HepG2 (cell line): Measurements from ENCODE around the gene CLCN2. TPM values are rescaled to one million over a fixed set of nuclear protein-coding genes. Genes with fewer than 3 reads are reported as not detected.

Source experiments
- ADNP ChIP-seq: sonication (generic); formaldehyde crosslinking; IDR thresholded peaks from 2 replicates; pipeline ENCODE4 v1.4.0; 2020; ENCODE audit warnings: missing genetic modification reagents
- NR1H2 ChIP-seq: sonication (generic); formaldehyde crosslinking; IDR thresholded peaks from 2 replicates; pipeline ENCODE4 v1.8.1; 2022; ENCODE audit warnings: low read depth, missing genetic modification reagents, borderline replicate concordance
- NR2F2 ChIP-seq: IDR thresholded peaks from 2 replicates; pipeline ENCODE4 v1.6.1; 2012; ENCODE audit warnings: low read depth, inconsistent platforms, borderline replicate concordance
- PHF8 ChIP-seq: sonication (generic); formaldehyde crosslinking; IDR thresholded peaks from 2 replicates; pipeline ENCODE4 v1.5.0; 2020; ENCODE audit warnings: missing genetic modification reagents
- PLSCR1 ChIP-seq: sonication (generic); formaldehyde crosslinking; IDR thresholded peaks from 2 replicates; pipeline ENCODE4 v1.5.0; 2020; ENCODE audit warnings: missing genetic modification reagents, mild to moderate bottlenecking, borderline replicate concordance
- PPARG ChIP-seq: conservative IDR thresholded peaks from 2 replicates; pipeline ENCODE4 v1.6.1; 2016; ENCODE audit warnings: missing biosample characterization, missing genetic modification reagents
- STAT5B ChIP-seq: sonication (generic); formaldehyde crosslinking; IDR thresholded peaks from 2 replicates; pipeline ENCODE4 v1.4.0; 2020; ENCODE audit warnings: missing genetic modification reagents
- ZFAT ChIP-seq: sonication (generic); formaldehyde crosslinking; conservative IDR thresholded peaks from 2 replicates; pipeline ENCODE4 v1.8.1; 2023; ENCODE audit warnings: missing genetic modification reagents, inconsistent platforms
- ZNF615 ChIP-seq: sonication (generic); formaldehyde crosslinking; IDR thresholded peaks from 2 replicates; pipeline ENCODE4 v1.5.0; 2020; ENCODE audit warnings: mild to moderate bottlenecking, missing genetic modification reagents, borderline replicate concordance
- ZNF7 ChIP-seq: IDR thresholded peaks from 2 replicates; pipeline ENCODE4 v1.6.1; 2016; ENCODE audit warnings: missing biosample characterization, missing genetic modification reagents
- ZNF709 ChIP-seq: sonication (generic); formaldehyde crosslinking; IDR thresholded peaks from 2 replicates; pipeline ENCODE4 v1.5.0; 2020; ENCODE audit warnings: mild to moderate bottlenecking, missing genetic modification reagents
- ZNF83 ChIP-seq: sonication (generic); formaldehyde crosslinking; IDR thresholded peaks from 2 replicates; pipeline ENCODE4 v1.4.0; 2020; ENCODE audit warnings: missing genetic modification reagents, mild to moderate bottlenecking, borderline replicate concordance
- ZNF883 ChIP-seq: sonication (generic); formaldehyde crosslinking; IDR thresholded peaks from 2 replicates; pipeline ENCODE4 v1.5.1; 2020; ENCODE audit warnings: mild to moderate bottlenecking, missing genetic modification reagents; ENCODE audit errors: not compliant biosample characterization
- ZSCAN9 ChIP-seq: IDR thresholded peaks from 2 replicates; pipeline ENCODE4 v1.6.1; 2016; ENCODE audit warnings: borderline replicate concordance
- polyA plus RNA-seq, 8 experiments: library from polyadenylated mRNA; depleted of rRNA in 3 of 8; stranded (reverse) in 7 of 8; unstranded in 1 of 8; fragments of >200 nt; fragmentation: Illumina TruSeq in 4 of 8; extraction: Trizol in 4 of 8; gene quantifications; 2 replicates each; pipeline versions ENCODE4 v1.2.1 to v1.2.3, GENCODE V29; 2011 to 2016; ENCODE audit warnings: low read depth in 4 of 8, missing spikeins in 1 of 8, mixed read lengths in 1 of 8; ENCODE audit not compliant: insufficient read depth in 1 of 8
- total RNA-seq, 5 experiments: library from RNA; depleted of rRNA; stranded (reverse); fragments of >200 nt; fragmentation: Illumina TruSeq; extraction: Trizol; gene quantifications; 2 replicates each; pipeline ENCODE4 v1.2.3, GENCODE V29; 2016; ENCODE audit warnings: low read depth in 1 of 5
- TF ChIP-seq, protein P1 (sequence below): IDR thresholded peaks from 2 replicates; pipeline ENCODE4 v1.6.1; 2012; ENCODE audit warnings: low read depth, low read length, improper control_type of control experiment
- TF ChIP-seq, protein P2 (sequence below): sonication (generic); formaldehyde crosslinking; IDR thresholded peaks from 2 replicates; pipeline ENCODE4 v1.9.0; 2021; ENCODE audit warnings: missing genetic modification reagents, borderline replicate concordance
- TF ChIP-seq, protein P3 (sequence below): sonication (generic); formaldehyde crosslinking; IDR thresholded peaks from one replicate; pipeline ENCODE4 v1.5.1; 2020; ENCODE audit warnings: mild to moderate bottlenecking, missing genetic modification reagents; ENCODE audit errors: not compliant biosample characterization

Gene CLCN2
- total and polyA plus RNA-seq, 2 of the 13 experiments (the other 11 are each of a cell fraction or from before 2014, with no cell fraction given) = 11.4 to 13.5 TPM

DNA sequence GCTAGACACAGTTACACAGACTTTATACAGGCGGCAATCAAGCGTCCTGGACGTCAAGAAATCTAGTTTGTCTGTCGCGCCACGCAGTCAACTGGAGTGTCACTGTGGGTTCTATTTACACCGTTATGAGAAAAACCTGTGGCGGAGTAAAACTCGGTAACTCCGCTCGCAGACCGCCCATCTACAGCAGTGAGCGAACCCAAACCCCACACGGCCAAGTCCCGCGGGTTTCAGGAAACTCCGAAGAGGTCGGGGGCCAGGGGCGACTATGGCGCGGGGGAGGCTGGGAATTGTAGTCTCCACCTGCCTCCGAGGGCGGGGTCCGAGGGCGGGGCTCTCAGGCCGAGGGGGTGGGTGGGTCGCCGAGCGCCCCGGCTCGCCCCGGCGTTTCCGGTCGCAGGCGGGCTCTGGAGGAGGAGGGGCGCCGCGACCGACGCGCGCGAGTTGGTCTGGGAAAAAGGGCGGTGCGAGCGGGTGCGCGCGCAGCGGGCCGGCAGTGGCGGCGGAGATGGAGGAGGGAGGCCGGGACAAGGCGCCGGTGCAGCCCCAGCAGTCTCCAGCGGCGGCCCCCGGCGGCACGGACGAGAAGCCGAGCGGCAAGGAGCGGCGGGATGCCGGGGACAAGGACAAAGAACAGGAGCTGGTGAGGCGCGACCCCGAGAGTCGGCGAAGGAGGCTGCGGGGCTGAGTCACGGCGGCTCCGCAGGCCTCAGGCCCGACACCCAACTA lies 62.5 kb downstream of the CLCN2 start, which contains the start of gene PSMD2 (continued):
- TF ChIP-seq PLSCR1 (CRISPR knock-in tag) (no peak), STAT5B (CRISPR knock-in tag) (no peak), ADNP (CRISPR knock-in tag) (no peak), ZNF615 (CRISPR knock-in tag) (0 out of 2 replicates have a peak, but pooled peaks have one; percentile 61), PPARG (CRISPR knock-in tag) (no peak), ZNF83 (CRISPR knock-in tag) (no peak), ZNF7 (no peak), PHF8 (CRISPR knock-in tag) (peak; percentile 97), ZNF883 (no peak), NR1H2 (no peak), NR2F2 (no peak), ZSCAN9 (CRISPR knock-in tag) (peak; percentile 27; the same call in 1 of the 2 replicates), ZNF709 (CRISPR knock-in tag) (0 out of 2 replicates have a peak, but pooled peaks have one; percentile 55), ZFAT (no peak)
- TF ChIP-seq, protein P1, sequence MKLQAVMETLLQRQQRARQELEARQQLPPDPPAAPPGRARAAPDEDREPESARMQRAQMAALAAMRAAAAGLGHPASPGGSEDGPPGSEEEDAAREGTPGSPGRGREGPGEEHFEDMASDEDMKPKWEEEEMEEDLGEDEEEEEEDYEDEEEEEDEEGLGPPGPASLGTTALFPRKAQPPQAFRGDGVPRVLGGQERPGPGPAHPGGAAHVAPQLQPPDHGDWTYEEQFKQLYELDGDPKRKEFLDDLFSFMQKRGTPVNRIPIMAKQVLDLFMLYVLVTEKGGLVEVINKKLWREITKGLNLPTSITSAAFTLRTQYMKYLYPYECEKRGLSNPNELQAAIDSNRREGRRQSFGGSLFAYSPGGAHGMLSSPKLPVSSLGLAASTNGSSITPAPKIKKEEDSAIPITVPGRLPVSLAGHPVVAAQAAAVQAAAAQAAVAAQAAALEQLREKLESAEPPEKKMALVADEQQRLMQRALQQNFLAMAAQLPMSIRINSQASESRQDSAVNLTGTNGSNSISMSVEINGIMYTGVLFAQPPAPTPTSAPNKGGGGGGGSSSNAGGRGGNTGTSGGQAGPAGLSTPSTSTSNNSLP = no peak
- TF ChIP-seq, protein P2, sequence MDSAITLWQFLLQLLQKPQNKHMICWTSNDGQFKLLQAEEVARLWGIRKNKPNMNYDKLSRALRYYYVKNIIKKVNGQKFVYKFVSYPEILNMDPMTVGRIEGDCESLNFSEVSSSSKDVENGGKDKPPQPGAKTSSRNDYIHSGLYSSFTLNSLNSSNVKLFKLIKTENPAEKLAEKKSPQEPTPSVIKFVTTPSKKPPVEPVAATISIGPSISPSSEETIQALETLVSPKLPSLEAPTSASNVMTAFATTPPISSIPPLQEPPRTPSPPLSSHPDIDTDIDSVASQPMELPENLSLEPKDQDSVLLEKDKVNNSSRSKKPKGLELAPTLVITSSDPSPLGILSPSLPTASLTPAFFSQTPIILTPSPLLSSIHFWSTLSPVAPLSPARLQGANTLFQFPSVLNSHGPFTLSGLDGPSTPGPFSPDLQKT (CRISPR knock-in tag) = 0 out of 2 replicates have a peak, but pooled peaks have one; percentile 55
- TF ChIP-seq, protein P3, sequence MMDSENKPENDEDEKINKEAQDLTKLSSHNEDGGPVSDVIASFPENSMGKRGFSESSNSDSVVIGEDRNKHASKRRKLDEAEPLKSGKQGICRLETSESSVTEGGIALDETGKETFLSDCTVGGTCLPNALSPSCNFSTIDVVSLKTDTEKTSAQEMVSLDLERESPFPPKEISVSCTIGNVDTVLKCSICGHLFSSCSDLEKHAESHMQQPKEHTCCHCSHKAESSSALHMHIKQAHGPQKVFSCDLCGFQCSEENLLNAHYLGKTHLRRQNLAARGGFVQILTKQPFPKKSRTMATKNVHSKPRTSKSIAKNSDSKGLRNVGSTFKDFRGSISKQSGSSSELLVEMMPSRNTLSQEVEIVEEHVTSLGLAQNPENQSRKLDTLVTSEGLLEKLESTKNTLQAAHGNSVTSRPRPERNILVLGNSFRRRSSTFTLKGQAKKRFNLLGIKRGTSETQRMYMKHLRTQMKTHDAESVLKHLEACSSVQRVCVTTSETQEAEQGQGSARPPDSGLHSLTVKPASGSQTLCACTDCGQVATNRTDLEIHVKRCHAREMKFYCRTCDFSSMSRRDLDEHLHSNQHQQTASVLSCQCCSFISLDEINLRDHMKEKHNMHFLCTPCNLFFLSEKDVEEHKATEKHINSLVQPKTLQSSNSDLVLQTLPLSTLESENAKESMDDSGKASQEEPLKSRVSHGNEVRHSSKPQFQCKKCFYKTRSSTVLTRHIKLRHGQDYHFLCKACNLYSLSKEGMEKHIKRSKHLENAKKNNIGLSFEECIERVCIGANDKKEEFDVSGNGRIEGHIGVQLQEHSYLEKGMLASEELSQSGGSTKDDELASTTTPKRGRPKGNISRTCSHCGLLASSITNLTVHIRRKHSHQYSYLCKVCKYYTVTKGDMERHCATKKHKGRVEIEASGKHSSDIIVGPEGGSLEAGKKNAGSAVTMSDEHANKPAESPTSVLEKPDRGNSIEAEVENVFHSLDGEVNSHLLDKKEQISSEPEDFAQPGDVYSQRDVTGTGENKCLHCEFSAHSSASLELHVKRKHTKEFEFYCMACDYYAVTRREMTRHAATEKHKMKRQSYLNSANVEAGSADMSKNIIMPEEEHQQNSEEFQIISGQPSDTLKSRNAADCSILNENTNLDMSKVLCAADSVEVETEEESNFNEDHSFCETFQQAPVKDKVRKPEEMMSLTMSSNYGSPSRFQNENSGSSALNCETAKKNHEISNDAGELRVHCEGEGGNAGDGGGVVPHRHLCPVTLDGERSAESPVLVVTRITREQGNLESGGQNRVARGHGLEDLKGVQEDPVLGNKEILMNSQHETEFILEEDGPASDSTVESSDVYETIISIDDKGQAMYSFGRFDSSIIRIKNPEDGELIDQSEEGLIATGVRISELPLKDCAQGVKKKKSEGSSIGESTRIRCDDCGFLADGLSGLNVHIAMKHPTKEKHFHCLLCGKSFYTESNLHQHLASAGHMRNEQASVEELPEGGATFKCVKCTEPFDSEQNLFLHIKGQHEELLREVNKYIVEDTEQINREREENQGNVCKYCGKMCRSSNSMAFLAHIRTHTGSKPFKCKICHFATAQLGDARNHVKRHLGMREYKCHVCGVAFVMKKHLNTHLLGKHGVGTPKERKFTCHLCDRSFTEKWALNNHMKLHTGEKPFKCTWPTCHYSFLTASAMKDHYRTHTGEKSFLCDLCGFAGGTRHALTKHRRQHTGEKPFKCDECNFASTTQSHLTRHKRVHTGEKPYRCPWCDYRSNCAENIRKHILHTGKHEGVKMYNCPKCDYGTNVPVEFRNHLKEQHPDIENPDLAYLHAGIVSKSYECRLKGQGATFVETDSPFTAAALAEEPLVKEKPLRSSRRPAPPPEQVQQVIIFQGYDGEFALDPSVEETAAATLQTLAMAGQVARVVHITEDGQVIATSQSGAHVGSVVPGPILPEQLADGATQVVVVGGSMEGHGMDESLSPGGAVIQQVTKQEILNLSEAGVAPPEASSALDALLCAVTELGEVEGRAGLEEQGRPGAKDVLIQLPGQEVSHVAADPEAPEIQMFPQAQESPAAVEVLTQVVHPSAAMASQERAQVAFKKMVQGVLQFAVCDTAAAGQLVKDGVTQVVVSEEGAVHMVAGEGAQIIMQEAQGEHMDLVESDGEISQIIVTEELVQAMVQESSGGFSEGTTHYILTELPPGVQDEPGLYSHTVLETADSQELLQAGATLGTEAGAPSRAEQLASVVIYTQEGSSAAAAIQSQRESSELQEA (CRISPR knock-in tag) = no peak
